HG02759 (cell line): Measurements from ENCODE around the gene MED12.
A peak's percentile ranks its signal among the peaks of the same experiment; 100 is the strongest.
"Not testable (repeated sequence)": the region's sequence is repeated elsewhere in the genome, so short reads cannot be mapped to it uniquely, and the experiment has no call there.

ENCODE experiments used
- ATAC-seq: cut with Tn5 transposase; IDR thresholded peaks from one replicate; pipeline ENCODE4 v1.9.1; 2021; ENCODE audit warnings: mild to moderate bottlenecking, moderate library complexity; ENCODE audit not compliant: unreplicated experiment

Gene MED12

GRCh38 chrX:71160475-71160874 is 42.1 kb downstream of the MED12 start:
- ATAC-seq: no peak

GRCh38 chrX:71162981-71163380 is 44.6 kb downstream of the MED12 start:
- ATAC-seq: no peak

- no peak for ATAC-seq
Observed at GRCh38 chrX:71164071-71164470, 45.7 kb downstream of the MED12 start.

- ATAC-seq: no peak
Observed at GRCh38 chrX:71166461-71166860, 48.1 kb downstream of the MED12 start.

GRCh38 chrX:71167031-71167781 is 48.8 kb downstream of the MED12 start:
- ATAC-seq: no peak

- no peak for ATAC-seq
Observed at GRCh38 chrX:71168134-71168533, 49.7 kb downstream of the MED12 start.

- ATAC-seq: no peak
Observed at GRCh38 chrX:71169586-71169985, 51.2 kb downstream of the MED12 start.

- no peak for ATAC-seq
Observed at GRCh38 chrX:71170660-71171059, 52.3 kb downstream of the MED12 start.

- no peak for ATAC-seq
Observed at GRCh38 chrX:71171110-71171801, 52.9 kb downstream of the MED12 start.

GRCh38 chrX:71173440-71173839 is 55.0 kb downstream of the MED12 start:
- no peak for ATAC-seq

- ATAC-seq: no peak
Observed at GRCh38 chrX:71174795-71175194, 56.4 kb downstream of the MED12 start.

GRCh38 chrX:71175531-71175930 is 57.1 kb downstream of the MED12 start:
- no peak for ATAC-seq

- ATAC-seq: no peak
Observed at GRCh38 chrX:71177327-71177726, 58.9 kb downstream of the MED12 start.

- no peak for ATAC-seq
Observed at GRCh38 chrX:71178908-71179307, 60.5 kb downstream of the MED12 start.

- not testable (repeated sequence) for ATAC-seq
Observed at GRCh38 chrX:71180579-71181265, 62.3 kb downstream of the MED12 start.

- peak; percentile 63 for ATAC-seq
Observed at GRCh38 chrX:71181558-71181909, 63.1 kb downstream of the MED12 start.

GRCh38 chrX:71181910-71182799 is 63.8 kb downstream of the MED12 start:
- peak; percentile 91 for ATAC-seq

GRCh38 chrX:71182871-71183270 is 64.5 kb downstream of the MED12 start:
- ATAC-seq: no peak

- no peak for ATAC-seq
Observed at GRCh38 chrX:71183341-71183740, 64.9 kb downstream of the MED12 start.

GRCh38 chrX:71184092-71184491 is 65.7 kb downstream of the MED12 start:
- no peak for ATAC-seq
